Neural cell (in vitro differentiated cells): ENCODE data around the gene MMAB.
A peak's percentile ranks its signal among the peaks of the same experiment; 100 is the strongest.

Experiments used
- EP300 ChIP-seq: fragments of 450-650 bp; conservative IDR thresholded peaks from 2 replicates; pipeline ENCODE4 v1.6.1; 2014; ENCODE audit warnings: antibody characterized with exemption, mild to moderate bottlenecking, moderate library complexity; ENCODE audit not compliant: poor library complexity, severe bottlenecking
- REST ChIP-seq: IDR thresholded peaks from 2 replicates; pipeline ENCODE4 v1.6.1; 2012; ENCODE audit warnings: borderline replicate concordance
- TF ChIP-seq, protein P1 (sequence below): fragments of 450-650 bp; IDR thresholded peaks from 2 replicates; pipeline ENCODE4 v1.5.1; 2014; ENCODE audit warnings: antibody characterized with exemption, mild to moderate bottlenecking, moderate library complexity; ENCODE audit not compliant: poor library complexity, severe bottlenecking

GRCh38 chr12:109518820-109519665 is 54.3 kb downstream of the MMAB start:
- TF ChIP-seq, protein P1, sequence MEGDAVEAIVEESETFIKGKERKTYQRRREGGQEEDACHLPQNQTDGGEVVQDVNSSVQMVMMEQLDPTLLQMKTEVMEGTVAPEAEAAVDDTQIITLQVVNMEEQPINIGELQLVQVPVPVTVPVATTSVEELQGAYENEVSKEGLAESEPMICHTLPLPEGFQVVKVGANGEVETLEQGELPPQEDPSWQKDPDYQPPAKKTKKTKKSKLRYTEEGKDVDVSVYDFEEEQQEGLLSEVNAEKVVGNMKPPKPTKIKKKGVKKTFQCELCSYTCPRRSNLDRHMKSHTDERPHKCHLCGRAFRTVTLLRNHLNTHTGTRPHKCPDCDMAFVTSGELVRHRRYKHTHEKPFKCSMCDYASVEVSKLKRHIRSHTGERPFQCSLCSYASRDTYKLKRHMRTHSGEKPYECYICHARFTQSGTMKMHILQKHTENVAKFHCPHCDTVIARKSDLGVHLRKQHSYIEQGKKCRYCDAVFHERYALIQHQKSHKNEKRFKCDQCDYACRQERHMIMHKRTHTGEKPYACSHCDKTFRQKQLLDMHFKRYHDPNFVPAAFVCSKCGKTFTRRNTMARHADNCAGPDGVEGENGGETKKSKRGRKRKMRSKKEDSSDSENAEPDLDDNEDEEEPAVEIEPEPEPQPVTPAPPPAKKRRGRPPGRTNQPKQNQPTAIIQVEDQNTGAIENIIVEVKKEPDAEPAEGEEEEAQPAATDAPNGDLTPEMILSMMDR, result peak; percentile 94
- TF ChIP-seq REST (no peak), EP300 (no peak)
